GM18498 (cell line): ENCODE results near the gene OR14A16.

Experiments
- ATAC-seq: cut with Tn5 transposase; IDR thresholded peaks from one replicate; pipeline ENCODE4 v1.9.1; 2021; ENCODE audit warnings: mild to moderate bottlenecking, moderate library complexity; ENCODE audit not compliant: unreplicated experiment

The OR14A16 gene

DNA sequence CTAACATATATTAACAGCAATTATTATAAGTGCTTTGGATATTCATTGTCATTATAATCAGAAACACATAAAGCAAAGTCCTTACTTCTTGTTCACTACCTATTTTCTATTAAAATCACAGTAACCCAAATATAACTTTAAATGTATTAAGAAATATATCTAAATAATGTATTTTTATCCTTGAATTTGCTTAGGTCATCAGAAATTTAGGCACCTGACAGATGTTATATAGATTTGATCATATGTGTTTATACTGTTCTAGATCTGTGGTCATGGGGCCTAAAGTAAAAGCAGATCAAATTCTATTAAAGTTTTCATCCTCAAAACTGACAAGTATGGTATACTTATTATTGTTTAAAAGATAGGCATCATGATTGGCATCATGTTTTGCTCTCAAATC, 54.3 kb downstream of the OR14A16 start:
- no peak for ATAC-seq
